HG03565 (cell line): Measurements from ENCODE around the gene LAX1.
"Not testable (repeated sequence)": the region's sequence is repeated elsewhere in the genome, so short reads cannot be mapped to it uniquely, and the experiment has no call there.

Source experiments
- ATAC-seq: cut with Tn5 transposase; IDR thresholded peaks from one replicate; pipeline ENCODE4 v1.9.1; 2021; ENCODE audit warnings: mild to moderate bottlenecking, moderate library complexity; ENCODE audit not compliant: unreplicated experiment

LAX1 gene

DNA sequence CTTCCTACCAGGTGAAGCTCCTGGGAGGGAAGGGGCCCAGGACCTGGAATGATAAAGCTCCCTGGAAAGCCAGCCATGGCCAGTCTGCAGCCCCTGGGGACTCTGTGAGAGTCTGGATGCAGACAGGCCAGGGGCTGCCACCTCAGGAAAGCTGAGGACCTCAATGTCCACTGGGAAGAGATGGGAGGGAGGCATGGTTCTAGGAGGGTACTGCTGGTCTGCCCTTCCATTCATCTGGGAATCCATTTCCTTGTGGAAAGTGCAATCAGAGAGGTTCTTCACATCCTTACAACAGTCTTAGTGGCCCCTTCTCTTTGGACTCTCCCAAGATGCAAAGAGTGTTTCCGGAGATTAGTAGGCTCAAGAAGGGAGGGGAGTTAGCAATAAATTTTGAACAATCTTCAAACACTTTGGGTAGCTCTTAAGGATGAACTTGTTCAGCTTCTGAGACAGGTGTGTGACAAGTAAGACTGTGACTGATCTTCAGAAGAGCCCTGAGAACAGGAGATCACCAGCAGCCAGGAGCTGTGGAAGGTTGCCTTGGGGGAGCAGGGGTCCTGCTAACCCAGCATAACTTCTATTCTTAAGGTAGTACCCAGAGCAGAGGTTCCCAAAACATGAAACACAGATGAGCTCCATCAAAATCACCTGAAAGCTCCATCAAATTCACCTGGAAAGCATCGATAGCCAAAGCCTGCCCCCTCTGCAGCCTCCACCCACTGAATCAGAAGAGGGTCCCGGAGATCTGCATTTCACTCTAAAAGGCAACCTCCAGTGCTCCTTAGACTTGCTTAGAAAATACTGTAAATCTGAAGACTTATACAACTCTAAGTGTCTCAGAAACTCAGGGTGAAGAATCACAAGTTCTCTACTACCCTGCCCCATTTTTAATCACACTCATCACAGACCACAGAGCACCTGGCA lies 616 bp upstream of the LAX1 start:
- no peak for ATAC-seq

GRCh38 chr1:203768256-203768655 lies 3.3 kb downstream of the LAX1 start:
- ATAC-seq: no peak

- ATAC-seq: no peak
Observed at GRCh38 chr1:203769505-203770343, 4.7 kb downstream of the LAX1 start.

DNA sequence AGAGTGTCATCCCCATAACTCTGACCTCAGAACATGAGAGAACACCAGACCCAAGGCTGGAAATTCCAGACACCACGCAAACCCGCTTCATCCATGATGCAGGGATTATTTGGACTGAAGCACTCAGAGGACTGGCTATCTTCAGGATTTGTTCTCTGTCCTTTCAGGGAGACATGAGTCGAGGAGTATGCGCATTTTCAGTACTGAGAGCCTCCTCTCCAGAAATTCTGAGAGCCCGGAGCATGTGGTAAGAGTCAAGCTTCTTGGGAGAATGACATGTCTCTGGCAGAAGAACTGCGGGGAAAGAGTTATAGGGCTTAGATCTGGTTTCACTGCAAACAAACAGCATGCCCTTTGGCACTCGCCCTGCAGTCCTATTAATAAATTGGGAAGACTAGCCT lies 6.9 kb downstream of the LAX1 start:
- ATAC-seq: no peak

- ATAC-seq: no peak
Observed at GRCh38 chr1:203772836-203773235, 7.9 kb downstream of the LAX1 start.

DNA sequence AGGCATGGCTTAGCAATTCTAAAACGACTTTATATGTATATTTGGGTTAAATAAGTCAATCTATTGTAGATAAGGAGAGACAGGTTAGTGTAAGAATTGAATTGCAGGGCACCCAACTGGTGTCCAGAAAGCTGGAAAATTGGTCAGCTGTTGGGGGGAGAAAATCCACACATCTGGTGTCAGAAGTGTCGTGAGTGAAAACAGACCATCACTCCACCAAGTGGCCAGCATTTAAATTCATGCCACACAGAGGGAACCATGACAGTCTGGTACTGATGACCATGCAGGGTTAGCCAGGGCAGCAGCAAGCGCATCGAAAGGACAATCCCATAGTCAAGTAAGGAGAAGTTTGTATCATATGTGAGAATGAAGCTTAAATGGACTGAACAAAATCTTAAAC lies 11.7 kb downstream of the LAX1 start:
- no peak for ATAC-seq

GRCh38 chr1:203777596-203777995 lies 12.6 kb downstream of the LAX1 start:
- ATAC-seq: no peak

GRCh38 chr1:203778146-203778545 lies 13.2 kb downstream of the LAX1 start:
- ATAC-seq: no peak

DNA sequence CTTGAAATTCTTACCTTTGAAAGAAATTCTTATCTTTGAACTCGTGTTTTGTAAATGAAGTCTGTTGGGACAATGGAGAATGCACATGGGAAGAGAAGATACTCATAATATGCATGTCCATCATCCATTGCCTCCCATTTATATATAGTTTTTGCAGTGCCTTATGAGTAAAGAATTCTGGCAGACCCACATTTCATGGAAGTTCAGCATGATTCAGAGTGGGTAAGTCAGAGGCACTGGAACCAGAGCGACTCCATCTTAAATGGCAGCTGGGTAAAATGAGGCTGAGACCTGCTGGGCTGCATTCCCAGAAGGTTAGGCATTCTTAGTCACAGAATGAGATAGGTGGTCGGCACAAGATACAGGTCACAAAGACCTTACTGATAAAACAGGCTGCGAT lies 13.8 kb downstream of the LAX1 start:
- ATAC-seq: no peak

DNA sequence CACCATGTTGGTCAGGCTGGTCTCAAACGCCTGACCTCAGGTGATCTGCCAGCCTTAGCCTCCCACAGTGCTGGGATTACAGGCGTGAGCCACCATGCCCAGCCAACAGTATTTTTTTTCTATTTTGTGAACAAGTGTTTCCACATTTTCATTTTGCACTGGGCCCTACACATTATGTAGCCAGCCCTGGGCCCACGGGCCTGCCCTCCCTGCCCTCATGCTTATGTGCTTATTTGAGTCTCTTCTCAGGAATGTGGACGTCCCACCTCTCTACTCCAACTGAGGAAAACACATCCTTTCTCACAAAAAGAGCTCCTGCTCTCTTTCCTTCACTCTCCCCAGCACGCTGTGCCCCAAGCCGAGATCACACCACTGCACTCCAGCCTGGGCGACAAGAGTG lies 17.0 kb downstream of the LAX1 start:
- no peak for ATAC-seq

DNA sequence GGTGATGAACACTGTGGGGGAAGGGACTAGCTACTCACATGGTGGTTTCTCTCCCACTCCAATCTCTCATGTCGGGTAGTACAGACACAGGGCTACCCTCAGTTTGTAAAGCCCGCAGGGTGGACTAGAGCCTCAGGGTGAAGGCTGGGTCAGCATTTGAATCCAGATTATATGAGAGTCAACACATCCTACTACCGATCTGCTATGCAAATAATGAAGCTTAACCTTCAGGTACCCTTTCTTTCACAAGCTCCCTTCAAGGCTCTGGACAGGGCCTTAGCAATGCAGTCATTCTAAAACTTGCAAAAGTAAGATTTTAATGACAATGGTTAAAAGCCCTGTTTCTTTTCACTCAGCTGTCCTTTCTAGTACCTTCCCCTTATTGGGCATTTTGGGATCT lies 25.0 kb downstream of the LAX1 start:
- no peak for ATAC-seq

- no peak for ATAC-seq
Observed at GRCh38 chr1:203791498-203791897, 26.5 kb downstream of the LAX1 start.

- ATAC-seq: no peak
Observed at GRCh38 chr1:203792486-203792885, 27.5 kb downstream of the LAX1 start.

- not testable (repeated sequence) for ATAC-seq
Observed at GRCh38 chr1:203793561-203793960, 28.6 kb downstream of the LAX1 start.

- ATAC-seq: no peak
Observed at GRCh38 chr1:203794764-203795440, 29.9 kb downstream of the LAX1 start.

GRCh38 chr1:203795441-203796235 lies 30.7 kb downstream of the LAX1 start, which contains the start of the genes ZBED6 and ZC3H11A:
ZBED6 (plus strand) TSS chr1:203795623; CDS start chr1:203797523, 1,900 bp downstream.
ZC3H11A (plus strand) TSS chr1:203795623; CDS start chr1:203817071, 21,448 bp downstream.
- peak; percentile 95 for ATAC-seq

DNA sequence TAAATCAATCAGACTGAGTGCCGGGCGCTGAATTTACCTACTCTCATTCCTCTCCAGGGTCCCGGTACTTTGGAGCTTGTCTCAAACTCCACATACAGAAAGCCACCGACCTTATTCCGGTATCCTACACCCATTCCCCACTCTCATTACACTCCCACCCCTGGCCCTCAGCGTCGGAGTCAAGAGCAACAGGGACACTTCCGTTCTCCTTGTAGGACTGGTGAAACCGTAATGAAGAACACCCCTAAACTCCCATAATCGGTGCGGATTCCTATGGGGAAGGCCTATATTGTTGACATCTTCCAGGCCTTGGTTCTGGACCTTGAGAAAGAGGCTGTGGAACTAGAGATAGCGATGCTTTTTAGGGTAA lies 31.2 kb downstream of the LAX1 start:
- ATAC-seq: no peak

GRCh38 chr1:203797216-203797615 lies 32.2 kb downstream of the LAX1 start:
- no peak for ATAC-seq

- ATAC-seq: no peak
Observed at GRCh38 chr1:203797948-203798655, 33.1 kb downstream of the LAX1 start.

- ATAC-seq: no peak
Observed at GRCh38 chr1:203799157-203799556, 34.2 kb downstream of the LAX1 start.
